CD4-positive, alpha-beta T cell treated with Interleukin-6 for 4 hours (primary cell): ENCODE results near the gene COPZ1.
"Not testable (repeated sequence)": the region's sequence is repeated elsewhere in the genome, so short reads cannot be mapped to it uniquely, and the experiment has no call there.

Experiments
- DNase-seq: peaks from one replicate; pipeline ENCODE4 v3.0.0-alpha.2; 2020; ENCODE audit warnings: mixed read lengths

The COPZ1 gene

DNA sequence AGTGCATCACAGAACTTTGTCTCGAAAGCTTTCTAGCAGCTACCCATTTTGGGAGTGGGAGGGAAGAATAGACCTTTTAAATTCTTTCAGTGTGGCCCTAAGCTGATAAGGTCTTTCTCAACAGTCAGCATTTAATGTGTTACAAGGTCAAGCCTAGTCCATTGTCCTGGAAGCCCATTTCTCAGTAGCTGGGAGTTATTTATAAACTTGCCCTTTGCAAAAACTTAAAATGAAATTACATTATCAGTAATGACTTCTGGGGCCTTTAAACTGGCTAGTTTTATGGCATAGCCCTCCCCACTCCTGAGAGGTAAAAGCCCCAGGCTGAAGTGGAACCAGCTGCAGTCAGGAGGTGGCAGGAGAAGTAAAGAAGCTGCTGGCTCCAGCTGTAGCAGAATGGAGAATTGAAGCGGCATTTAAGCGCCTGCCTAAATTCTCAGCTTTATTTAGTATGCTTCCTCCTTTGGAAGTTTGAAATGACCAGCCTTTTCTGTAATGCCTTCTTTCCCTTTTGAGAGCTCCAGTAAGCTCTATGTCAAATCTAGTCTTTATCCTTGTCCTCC is 12.4 kb downstream of the COPZ1 start:
- DNase-seq = no peak

DNA sequence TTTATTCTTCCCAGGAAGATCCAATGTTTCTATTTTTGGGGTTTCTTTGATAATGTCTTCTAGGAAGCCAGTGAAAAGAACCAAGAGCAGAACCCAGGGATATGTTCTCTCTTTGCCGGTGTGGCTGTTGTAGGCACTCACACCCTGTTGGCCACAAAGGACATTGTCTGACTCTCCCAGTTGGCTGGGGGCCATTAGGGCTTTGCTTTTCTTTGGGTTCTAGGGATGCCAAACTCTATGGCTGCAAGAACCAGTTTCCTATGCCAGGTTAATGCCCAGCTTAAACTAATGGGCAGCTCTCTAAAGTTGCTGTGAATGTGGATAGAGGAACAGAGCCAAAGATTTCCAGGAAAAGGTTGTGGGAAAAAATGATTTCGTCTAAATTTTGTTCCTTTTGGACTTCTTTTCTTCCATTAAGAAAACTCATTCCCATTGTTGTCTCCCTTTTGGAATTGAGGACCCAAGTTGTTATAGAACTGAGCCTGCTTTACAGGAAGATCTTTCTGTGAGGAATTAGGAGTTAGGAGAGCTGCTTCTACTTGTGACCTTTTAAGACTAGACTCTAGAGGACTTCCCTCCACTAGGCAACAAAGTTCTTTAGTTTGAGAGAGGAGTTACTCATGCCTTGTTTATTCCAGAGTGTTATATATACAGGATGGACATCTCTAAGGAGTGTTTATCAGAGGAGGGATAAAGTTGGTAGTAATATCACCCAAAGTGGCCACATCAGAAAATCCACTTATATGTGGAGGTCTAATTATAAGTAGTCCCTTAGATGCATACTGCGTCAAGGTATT is 13.1 kb downstream of the COPZ1 start:
- no peak for DNase-seq

DNA sequence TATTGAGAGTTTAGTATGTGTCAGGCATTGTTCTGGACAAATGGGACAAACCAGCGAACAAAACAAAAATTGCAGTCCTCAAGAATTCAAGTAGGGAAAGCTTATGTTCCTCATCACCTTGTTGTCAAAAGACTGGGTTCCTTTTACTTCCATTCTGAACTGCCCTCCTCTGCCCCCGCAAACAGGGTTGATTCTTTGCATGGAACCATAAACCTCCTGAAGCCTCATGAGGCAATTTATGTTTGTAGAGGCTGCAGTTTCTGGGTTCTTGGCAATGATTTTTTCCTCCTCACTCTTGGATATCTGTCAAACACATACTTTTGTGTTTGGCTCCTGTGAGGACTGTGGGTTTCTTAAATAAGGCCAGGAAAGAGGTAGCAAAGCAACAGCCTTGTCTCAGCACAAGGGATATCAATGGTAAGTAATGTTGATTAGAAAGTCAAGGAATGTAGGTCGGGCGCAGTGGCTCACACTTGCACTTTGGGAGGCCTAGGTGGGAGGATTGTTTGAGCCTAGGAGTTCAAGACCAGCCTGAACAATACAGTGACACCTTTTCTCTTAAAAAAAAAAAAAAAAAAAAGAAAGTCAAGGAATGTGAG is 13.9 kb downstream of the COPZ1 start:
- no peak for DNase-seq

DNA sequence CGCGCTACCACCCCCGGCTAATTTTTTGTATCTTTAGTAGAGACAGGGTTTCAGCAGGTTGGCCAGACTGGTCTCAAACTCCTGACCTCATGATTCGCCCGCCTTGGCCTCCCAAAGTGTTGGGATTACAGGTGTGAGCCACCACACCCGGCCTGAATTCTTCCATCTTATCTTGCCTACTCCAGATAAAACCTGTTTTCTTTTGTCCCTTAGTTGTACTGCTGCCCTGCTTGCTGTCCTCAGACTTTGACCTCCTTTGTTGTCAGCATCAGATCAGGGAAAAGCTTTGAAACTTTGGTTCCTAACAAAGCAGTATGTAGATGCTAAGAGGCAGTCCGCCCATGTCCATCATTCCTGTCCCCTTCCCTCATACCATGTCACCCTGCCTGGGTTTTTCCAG is 15.9 kb downstream of the COPZ1 start:
- no peak for DNase-seq

DNA sequence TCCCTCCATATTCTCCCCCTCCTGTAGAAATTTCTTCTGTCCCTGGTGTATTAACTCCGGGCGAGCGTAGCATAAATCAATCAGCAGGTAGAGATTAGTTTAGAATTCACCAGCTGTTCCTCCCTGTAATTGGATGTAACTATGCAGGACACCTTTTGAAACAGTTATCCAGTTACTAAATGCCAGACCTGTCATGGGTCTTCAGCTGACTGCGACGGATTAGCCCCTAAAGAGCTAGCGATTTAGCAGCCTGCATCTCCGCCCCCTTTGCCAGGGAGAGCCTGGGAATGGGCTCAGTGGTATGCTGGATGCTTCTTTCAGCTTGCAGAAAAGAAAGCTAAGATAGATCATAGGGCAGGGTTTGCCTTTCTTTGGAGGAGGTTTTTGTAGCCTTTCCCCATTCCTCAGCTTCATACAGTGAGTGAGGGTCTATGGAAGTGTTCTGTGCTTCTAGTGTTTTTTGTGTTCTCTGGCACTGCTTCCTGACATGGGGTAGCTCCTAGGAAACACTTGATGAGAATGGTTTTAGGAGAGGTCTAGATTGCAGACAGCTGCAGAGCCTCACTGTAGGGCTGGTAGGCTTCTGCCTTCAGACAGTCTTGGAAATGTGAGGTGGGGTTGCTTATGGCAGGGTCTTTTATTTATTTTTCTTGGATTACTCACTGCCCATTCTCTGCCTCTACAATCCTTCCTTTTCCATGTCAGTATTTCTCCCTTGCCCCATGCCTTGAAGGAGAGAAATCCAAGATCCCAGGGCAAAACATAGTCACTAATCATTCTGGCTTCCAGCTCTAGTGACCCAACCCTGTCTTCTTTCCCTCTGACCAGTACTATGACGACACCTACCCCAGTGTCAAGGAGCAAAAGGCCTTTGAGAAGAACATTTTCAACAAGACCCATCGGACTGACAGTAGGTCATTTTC is 16.7 kb downstream of the COPZ1 start:
- no peak for DNase-seq

- DNase-seq = no peak
These were observed 24.1 kb downstream of the COPZ1 start for GRCh38 chr12:54349036-54349435.

GRCh38 chr12:54349679-54350078 is 24.7 kb downstream of the COPZ1 start:
- no peak for DNase-seq

GRCh38 chr12:54350743-54351142 is 25.8 kb downstream of the COPZ1 start:
- no peak for DNase-seq

DNA sequence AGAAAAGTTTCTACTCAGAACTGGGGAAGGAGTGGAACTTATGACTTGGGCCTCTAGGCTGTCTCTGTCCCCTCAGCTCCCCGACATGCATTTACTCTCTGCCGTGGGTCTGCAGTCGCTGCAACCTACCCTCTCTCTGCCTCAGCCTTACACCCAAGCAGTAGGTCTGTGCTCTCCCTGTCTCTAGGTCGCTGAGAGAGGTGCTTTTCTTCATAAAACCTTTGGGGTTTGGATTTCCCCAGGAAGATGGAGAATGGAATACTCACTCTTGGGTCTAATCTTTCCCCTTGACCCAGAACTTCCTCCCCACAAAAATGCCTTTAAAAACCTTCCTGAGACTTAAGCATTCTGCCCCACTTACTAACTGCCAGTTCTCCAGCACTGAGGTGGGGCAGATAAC is 26.4 kb downstream of the COPZ1 start:
- DNase-seq = no peak

- peak; percentile 54 for DNase-seq
These were observed 27.1 kb downstream of the COPZ1 start for GRCh38 chr12:54352022-54352531.

DNA sequence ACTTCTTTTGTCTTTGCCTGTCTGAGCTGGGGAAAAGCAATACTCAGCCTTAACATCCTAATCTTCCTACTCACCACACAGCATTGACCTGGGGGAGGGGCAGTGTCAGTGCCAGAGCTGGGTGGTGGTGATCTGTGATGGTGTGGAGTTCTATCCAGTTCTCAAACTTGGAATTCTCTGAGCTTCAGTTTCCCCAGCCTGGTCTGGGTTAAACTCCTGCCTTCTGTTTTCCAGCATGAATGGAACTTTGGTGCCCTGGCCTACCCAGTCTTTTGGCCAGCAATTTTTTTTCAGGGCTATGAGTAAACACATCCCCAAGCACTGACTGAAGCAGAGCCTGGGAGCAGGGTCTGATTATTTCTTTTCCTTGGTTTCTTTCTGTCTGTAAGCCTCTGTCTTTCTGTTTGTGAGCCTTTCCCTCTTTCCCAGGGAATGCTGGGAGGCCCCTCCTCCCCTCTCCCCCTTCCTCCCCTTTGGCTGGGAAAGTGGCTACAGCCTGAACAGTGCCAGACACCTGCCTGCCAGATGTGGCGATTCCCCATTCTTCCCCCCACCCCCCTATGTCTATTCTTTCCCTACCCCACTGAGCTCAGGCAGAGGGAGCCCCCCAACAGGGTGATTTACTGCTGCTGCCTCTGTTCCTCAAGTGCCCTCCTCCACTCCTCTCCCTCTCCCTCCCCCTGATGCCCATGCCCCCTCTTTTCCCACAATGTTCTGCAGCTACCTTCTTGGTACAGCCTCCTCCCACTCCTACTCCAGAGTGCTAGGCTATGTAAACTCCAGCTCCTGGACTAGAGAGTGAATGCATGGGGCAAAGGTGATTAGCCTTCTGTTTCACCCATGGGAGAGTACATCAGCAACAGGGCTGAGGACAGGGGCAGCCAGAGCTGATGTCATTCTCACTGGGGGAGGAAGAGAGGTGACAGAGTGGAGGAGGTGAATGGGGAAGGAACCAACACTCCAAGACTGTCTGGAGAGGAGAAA is 28.3 kb downstream of the COPZ1 start:
- DNase-seq = no peak

DNA sequence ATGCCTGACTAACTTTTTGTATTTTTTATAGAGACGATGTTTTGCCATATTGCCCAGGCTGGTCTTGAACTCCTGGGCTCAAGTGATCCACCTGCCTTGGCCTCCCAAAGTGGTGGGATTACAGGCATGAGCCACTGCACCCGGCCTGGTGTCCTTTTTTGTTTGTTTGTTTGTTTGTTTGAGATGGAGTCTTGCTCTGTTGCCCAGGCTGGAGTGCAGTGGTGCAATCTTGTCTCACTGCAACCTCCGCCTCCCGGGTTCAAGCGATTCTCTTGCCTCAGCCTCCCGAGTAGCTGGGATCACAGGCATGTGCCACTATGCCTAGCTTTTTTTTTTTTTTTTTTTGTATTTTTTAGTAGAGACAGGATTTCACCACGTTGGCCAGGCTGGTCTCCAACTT is 29.3 kb downstream of the COPZ1 start:
- not testable (repeated sequence) for DNase-seq

DNA sequence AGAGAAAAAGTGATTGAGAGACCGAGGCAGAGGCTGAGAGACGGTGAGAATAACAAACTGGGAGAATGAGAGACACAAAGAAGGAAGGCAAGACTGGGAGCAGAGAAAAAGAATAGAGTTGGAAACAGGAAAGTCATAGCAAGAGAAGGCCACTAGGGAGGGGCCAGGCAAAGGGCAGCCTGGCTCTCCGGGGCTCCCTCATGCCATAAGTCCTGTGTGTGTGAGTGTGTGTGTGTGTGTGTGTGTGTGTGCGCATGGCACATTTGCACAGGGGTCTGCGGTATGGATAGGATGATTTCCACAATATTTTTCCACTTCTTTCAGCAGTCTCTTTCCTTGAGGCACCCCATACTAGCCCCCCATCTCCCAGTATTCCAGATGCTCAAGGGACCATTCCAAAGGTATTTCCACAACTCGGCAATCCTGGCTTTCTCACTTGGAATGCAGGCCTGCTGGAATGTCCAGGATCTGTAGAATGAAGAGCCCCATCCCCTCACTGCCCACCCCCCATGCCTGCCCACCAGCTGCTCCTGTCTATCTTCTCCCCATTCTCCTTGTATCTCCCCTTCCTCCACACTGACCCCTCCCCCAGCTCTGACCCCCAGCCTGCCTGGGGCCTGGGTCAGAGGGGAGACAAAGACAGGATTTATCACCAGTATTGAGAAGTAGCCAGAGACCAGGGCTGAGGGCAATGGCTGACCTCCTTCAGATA is 30.3 kb downstream of the COPZ1 start:
- no peak for DNase-seq

DNA sequence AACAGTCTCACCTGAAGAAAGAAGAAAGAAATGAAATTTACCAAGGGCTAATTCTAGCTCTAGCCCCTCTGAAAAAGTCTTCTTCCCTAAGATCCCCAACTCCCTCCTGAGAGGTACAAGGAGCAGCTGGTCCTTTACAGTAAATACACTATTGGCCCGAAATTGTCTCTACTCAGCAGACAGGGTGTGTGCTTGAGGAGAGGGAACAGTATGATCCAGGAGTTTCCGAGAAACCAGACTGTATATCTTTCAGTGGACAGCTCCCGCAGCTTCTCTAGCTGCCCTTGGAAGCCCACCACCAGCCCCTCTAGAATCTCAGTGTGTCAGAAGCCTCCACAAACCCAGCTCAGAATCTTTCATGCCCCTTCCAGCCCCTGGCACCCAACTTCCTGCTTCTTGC is 31.3 kb downstream of the COPZ1 start:
- no peak for DNase-seq

- no peak for DNase-seq
These were observed 32.0 kb downstream of the COPZ1 start for GRCh38 chr12:54356951-54357356.

GRCh38 chr12:54357506-54358190 is 32.7 kb downstream of the COPZ1 start:
- no peak for DNase-seq

- peak; percentile 69 for DNase-seq
These were observed 33.4 kb downstream of the COPZ1 start for GRCh38 chr12:54358191-54358944.

DNA sequence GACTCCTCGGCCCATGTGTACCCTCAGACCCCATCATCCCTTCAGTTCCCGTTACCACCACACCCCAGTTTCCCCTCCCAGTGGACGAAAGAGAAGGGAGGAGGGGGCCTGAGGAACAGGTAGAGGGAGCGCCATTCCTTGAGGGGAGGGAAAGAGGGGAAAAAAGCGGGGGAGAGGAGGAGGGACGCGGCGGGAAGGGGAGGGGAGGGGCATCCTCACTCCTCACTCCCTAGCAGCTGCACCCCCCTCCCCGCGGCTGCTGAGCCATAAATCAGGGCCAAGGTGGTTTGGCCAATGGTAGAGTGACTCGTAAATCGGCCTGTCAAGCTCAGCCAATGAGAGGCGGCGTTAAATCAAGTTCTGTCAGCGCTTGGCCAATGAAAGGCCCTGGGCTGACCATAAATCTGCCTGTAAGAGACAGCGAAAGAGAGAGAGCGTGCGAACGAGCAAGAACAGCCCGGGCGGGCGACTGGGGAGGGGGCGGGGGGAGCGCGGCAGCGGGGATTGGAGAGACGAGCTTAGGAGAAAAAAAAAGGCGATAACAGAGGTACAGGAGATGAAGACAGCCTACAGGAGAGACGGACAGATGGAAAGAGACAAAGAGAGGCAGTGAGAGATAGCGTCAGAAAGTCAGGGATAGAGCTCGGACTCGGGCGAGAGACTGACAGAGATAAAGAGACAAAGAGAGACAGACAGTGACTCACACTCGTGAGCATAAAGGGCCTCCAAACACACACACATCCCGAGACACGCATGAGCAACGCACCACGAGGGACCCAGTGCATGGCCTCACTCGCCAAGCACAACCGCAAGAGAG is 34.2 kb downstream of the COPZ1 start:
- peak; percentile 93 for DNase-seq
